SK-N-SH (cell line): ENCODE results near the gene FAM209B.

Experiments used
- CHD2 ChIP-seq: fragments of 150-350 bp; IDR thresholded peaks from 2 replicates; pipeline ENCODE4 v1.6.1; 2018; ENCODE audit warnings: low read length; ENCODE audit not compliant: partially characterized antibody
- CTCF ChIP-seq: fragments of 200-600 bp; sonication (generic); IDR thresholded peaks from 2 replicates; pipeline ENCODE4 v1.6.1; 2017; ENCODE audit warnings: antibody characterized with exemption, mild to moderate bottlenecking, moderate library complexity
- ELF1 ChIP-seq: IDR thresholded peaks from 2 replicates; pipeline ENCODE4 v1.4.0; 2012
- EP300 ChIP-seq, 2 experiments: IDR thresholded peaks; 2 replicates each; pipeline versions ENCODE4 v1.4.0 to v1.6.1; 2012; ENCODE audit warnings: borderline replicate concordance in 1 of 2, low read depth in 1 of 2, low read length in 1 of 2
- EZH2phosphoT487 ChIP-seq: fragments of 200-600 bp; sonication (generic); IDR thresholded peaks from 2 replicates; pipeline ENCODE4 v1.6.1; 2017; ENCODE audit warnings: low read depth, mixed run types, mild to moderate bottlenecking, antibody characterized with exemption, moderate library complexity, borderline replicate concordance
- JUND ChIP-seq: IDR thresholded peaks from 2 replicates; pipeline ENCODE4 v1.4.0; 2012
- POLR2AphosphoS5 ChIP-seq: IDR thresholded peaks from 2 replicates; pipeline ENCODE4 v1.6.1; 2012; ENCODE audit warnings: low read depth, low read length
- TCF12 ChIP-seq: IDR thresholded peaks from 2 replicates; pipeline ENCODE4 v1.4.0; 2012
- ZBTB33 ChIP-seq: IDR thresholded peaks from 2 replicates; pipeline ENCODE4 v1.4.0; 2012; ENCODE audit warnings: low read depth, borderline replicate concordance
- TF ChIP-seq, protein P1 (sequence below): fragments of 150-350 bp; IDR thresholded peaks from 2 replicates; pipeline ENCODE4 v1.6.1; 2017; ENCODE audit warnings: antibody characterized with exemption, low read length, low read depth, borderline replicate concordance
- TF ChIP-seq, protein P2 (sequence below): IDR thresholded peaks from 2 replicates; pipeline ENCODE4 v1.4.0; 2012; ENCODE audit warnings: low read depth

- TF ChIP-seq, protein P1, sequence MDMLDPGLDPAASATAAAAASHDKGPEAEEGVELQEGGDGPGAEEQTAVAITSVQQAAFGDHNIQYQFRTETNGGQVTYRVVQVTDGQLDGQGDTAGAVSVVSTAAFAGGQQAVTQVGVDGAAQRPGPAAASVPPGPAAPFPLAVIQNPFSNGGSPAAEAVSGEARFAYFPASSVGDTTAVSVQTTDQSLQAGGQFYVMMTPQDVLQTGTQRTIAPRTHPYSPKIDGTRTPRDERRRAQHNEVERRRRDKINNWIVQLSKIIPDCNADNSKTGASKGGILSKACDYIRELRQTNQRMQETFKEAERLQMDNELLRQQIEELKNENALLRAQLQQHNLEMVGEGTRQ, result no peak
- TF ChIP-seq CTCF (no peak), JUND (no peak), TCF12 (no peak), EP300 (IDR thresholded peaks at IDR 0.05; ENCODE audit: borderline replicate concordance in 1 of 2, low read depth in 1 of 2, low read length in 1 of 2) (no peak), EZH2phosphoT487 (no peak), ELF1 (no peak), CHD2 (no peak), ZBTB33 (no peak), POLR2AphosphoS5 (no peak)
- TF ChIP-seq, protein P2, sequence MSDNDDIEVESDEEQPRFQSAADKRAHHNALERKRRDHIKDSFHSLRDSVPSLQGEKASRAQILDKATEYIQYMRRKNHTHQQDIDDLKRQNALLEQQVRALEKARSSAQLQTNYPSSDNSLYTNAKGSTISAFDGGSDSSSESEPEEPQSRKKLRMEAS, result no peak
Measured at GRCh38 chr20:56506103-56506502, 26.9 kb upstream of the FAM209B start.
